Pancreas (tissue), 10 donors: ENCODE data around the gene BORCS6. TPM values are rescaled to one million over a fixed set of nuclear protein-coding genes. Genes with fewer than 3 reads are reported as not detected.

ENCODE experiments used
- ATAC-seq, 4 donors: fragments of 200-7000 bp; cut with Tn5 transposase; one replicate each; pipeline versions ENCODE4 v1.8.0 to v1.9.1; 2020; ENCODE audit warnings: mild to moderate bottlenecking in 4 of 4, moderate library complexity in 4 of 4
- DNase-seq, 6 donors: peaks; one replicate each; pipeline ENCODE4 v3.0.0-alpha.2; 2020
- FAIRE-seq: peaks from 2 replicates; lab custom pipeline; 2012; peaks lifted over from hg19 to GRCh38; lab: Jason Lieb, UNC
- H3K27ac ChIP-seq, 4 donors: fragments of 200-600 bp; sonication (generic); 1 replicate in 3 of 4; 2 replicates in 1 of 4; pipeline versions ENCODE4 v1.5.0 to v1.8.0; 2020
- H3K27me3 ChIP-seq, 4 donors: fragments of 200-600 bp; one replicate each; pipeline ENCODE4 v1.8.0; 2021
- H3K36me3 ChIP-seq, 3 donors: fragments of 200-600 bp; sonication (generic) in 1 of 3; one replicate each; pipeline versions ENCODE4 v1.5.0 to v1.8.0; 2020 to 2021
- H3K4me1 ChIP-seq, 3 donors: fragments of 200-600 bp; one replicate each; pipeline ENCODE4 v1.8.0; 2021
- H3K4me3 ChIP-seq, 4 donors: fragments of 200-600 bp; sonication (generic) in 2 of 4; one replicate each; pipeline versions ENCODE4 v1.5.0 to v1.8.0; 2020 to 2021
- H3K9me3 ChIP-seq, 4 donors: fragments of 200-600 bp; one replicate each; pipeline ENCODE4 v1.8.0; 2021
- WGBS, 2 donors: extraction: QIAGEN DNeasy Blood & Tissue Kit; methylation state at CpG; one replicate each; pipeline ENCODE4 v1.1.7; 2013; 5-methylcytosine and 5-hydroxymethylcytosine counted together
- intact Hi-C, 3 donors: fragments of 100-400 bp; cut with DNase I; formaldehyde crosslinking; loops; one replicate each; pipeline versions ENCODE4 v1.11.1 to v1.14.2; 2022
- polyA plus RNA-seq, 2 donors: library from polyadenylated mRNA; stranded (reverse); fragments of 200-250 nt; gene quantifications; one replicate each; pipeline ENCODE4 v1.2.3, GENCODE V29; 2013
- total RNA-seq, 6 donors: library from RNA; stranded (reverse); fragmentation: NEBNext Ultra II Directional in 4 of 6; extraction: Animal tissue kit (Norgen Biotek cat#: 25700) in 4 of 6; gene quantifications; one replicate each; pipeline versions ENCODE4 v1.2.1 to v1.2.4, GENCODE V29; 2021 to 2023
- TF ChIP-seq, protein P1 (sequence below), 4 donors: fragments of 200-600 bp; sonication (generic) in 3 of 4; IDR thresholded peaks; one replicate each; pipeline versions ENCODE4 v1.5.0 to v1.8.0; 2021; ENCODE audit warnings: antibody characterized with exemption in 4 of 4
- donor health status: healthy with polysubstance abuse.
- donor health status: DM: no; HTN: no; CAD: no; lungs with moderate emphysema.
- donor health status: DM: no; HTN: no; CAD: no.
- donor health status: control.
- donor health status: control.
- donor health status: Bipolar disorder and iron deficiency.
- donor health status: DM: yes; HTN: yes; CAD: no.
- donor health status: DM: no; HTN: no; CAD: no.
- donor health status: DM: no; HTN: no; CAD: no.
- donor health status: DM: yes; HTN: yes; CAD: no.

The BORCS6 gene
- total and polyA plus RNA-seq, 8 donors, result 4.5 to 10.4 (median 6.6) TPM

DNA sequence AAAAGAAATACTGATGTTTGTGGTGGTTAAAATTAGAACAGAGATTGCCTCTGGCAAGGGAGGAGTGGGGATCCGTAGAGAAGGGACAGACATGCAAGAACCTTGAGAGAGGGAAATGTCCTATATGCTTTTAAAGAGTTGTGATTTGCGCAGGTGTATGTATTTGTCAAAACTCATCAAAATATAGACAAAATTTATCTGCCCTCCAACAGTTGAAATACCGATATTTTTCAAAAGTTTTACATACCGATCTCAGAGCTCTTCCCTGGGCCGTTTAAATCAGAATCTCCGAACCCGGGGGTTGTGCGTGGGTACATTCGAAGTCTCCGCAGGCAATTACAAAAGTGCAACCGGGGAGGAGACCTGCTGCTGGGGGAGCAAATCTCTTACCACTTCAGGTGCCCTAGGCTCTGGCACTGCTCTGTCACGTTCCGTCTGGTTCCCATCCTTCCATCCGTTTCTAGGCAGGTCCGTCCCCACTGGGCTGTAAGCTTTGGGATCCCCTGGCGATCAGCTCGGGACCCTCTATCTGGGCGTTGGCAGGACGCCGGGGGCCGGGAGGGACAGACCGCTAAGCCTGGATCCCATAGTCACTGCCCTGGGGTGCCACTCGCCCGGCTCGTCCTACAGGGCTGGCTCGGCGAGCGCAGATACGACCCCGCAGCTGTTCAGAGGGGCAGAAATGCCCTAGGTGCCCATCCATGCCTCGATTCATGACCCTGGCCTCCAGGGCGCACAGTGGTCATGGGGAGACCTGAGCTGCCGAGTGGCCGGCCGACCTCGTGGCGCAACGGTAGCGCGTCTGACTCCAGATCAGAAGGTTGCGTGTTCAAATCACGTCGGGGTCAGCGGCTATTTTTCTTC lies 4.2 kb downstream of the BORCS6 start:
- Histone ChIP-seq H3K27ac (peak overlapping the region; percentile 54 to 98 (median 81)), H3K9me3 (no peaks in the 10 kb centered on the region), H3K27me3 (no peaks in the 10 kb centered on the region), H3K4me3 (peak overlapping the region; percentile 32 to 60 (median 54)), H3K4me1 (peaks cover 0 to 14% (median 13%) of the 10 kb centered on the region in 3 donors), H3K36me3 (no peaks in the 10 kb centered on the region)
- FAIRE-seq (no peak), ATAC-seq (peak; percentile 44 to 65 (median 48)), DNase-seq (peak; percentile 78 to 100 (median 96))
- intact Hi-C loops, result loop anchor here in 2 of 3 donors (2.0 to 10.0 kb wide), 4 partner anchors 36 to 67 kb away; partner anchors contain the start of genes ALOXE3 (in 1 of the 2) and HES7 (in 1 of the 2)
- 0% methylated on average over 44 of the region's 44 CpGs for WGBS, 2 donors
- TF ChIP-seq, protein P1, sequence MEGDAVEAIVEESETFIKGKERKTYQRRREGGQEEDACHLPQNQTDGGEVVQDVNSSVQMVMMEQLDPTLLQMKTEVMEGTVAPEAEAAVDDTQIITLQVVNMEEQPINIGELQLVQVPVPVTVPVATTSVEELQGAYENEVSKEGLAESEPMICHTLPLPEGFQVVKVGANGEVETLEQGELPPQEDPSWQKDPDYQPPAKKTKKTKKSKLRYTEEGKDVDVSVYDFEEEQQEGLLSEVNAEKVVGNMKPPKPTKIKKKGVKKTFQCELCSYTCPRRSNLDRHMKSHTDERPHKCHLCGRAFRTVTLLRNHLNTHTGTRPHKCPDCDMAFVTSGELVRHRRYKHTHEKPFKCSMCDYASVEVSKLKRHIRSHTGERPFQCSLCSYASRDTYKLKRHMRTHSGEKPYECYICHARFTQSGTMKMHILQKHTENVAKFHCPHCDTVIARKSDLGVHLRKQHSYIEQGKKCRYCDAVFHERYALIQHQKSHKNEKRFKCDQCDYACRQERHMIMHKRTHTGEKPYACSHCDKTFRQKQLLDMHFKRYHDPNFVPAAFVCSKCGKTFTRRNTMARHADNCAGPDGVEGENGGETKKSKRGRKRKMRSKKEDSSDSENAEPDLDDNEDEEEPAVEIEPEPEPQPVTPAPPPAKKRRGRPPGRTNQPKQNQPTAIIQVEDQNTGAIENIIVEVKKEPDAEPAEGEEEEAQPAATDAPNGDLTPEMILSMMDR (IDR thresholded peaks at IDR 0.05), result no peak

DNA sequence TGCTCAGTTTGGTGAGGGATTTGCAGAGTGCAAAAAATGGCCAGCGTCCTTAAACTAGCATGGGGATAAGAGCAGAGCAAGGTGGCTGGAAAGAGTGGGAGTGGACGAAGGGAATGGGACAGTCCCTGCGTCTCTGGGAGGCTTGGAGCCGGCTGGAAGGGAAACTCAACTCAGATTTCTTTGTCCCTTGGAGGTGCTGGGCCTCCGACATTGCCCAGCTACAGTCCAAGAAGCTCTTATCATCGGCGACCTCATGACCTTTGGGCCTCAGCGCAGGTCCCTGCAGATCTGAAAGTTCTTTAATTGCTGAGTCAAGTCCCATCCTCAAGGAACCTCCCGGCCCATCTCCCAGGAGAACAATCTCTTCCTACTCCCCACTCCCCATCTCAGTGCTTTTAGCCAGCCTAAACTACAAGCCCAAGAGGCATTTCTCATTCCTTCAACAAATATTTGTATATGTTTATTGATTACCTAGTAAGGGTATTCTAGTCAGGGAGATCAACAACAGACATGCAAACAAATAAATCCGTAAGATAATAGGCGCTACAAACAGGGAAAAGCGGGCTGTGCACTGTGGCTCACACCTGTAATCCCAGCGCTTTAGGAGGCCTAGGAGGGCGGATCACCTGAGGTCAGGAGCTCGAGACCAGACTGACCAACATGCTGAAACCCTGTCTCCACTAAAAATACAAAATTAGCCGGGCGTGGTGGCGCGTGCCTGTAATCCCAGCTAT lies 12.8 kb downstream of the BORCS6 start:
- ATAC-seq (no peak), FAIRE-seq (no peak), DNase-seq (peak in 2 of 6 donors; percentile 15 to 32)
- Histone ChIP-seq H3K4me1 (peaks cover 7 to 20% (median 7%) of the 10 kb centered on the region in 3 donors), H3K27ac (peak overlapping the region in 2 of 4 donors; percentile 46 to 63), H3K9me3 (no peaks in the 10 kb centered on the region), H3K27me3 (no peaks in the 10 kb centered on the region), H3K4me3 (peak overlapping the region in 2 of 4 donors; percentile 42 to 58), H3K36me3 (no peaks in the 10 kb centered on the region)
- 72% methylated on average over 19 of the region's 19 CpGs for WGBS, 2 donors
- intact Hi-C loops, result no loop called here
- TF ChIP-seq, protein P1 (IDR thresholded peaks at IDR 0.05), result no peak

DNA sequence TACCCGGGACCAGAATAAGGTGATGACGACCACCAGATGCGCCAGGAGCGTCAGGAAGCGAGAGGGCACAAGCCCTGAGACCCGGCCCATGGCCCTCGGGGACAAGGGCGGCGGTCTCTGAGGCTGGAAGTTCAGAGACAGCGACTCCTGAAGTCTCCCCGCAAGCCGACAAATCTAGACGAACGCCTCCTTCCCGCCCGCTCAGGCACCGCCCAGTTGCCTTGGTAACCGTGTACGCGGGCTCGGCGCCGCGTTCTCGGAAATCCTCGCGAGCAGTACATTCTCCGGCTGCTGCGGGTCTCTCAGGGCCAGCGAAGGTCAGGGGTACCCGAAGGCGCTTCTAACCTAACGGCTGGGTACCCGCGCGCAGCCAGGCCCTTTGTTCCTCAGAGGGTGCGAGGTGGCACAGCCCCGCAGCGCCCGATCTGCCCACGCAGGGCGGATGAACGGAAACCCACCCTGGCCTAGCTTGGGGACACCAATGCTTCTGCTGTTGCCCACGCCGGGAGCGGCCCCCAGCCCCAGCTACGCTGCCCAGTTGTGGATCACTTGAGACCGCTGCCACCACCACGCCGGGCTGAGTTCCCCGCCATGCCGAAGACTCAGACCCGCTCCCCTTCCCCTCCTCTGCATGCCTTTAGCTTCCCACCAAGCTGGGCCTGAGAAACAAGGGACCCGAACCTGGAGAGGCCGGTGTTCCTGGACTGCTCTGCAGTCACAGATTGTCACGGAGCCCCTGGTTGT lies 13.6 kb downstream of the BORCS6 start, which contains the start of gene TMEM107:
TSS of gene TMEM107 (minus strand) at position 184 of the 744 bp plus-strand sequence. CDS start at position 90, 94 bp downstream.
- TF ChIP-seq, protein P1 (IDR thresholded peaks at IDR 0.05), result no peak
- H3K4me1 ChIP-seq, result peaks cover 7 to 20% (median 7%) of the 10 kb centered on the region in 3 donors
- H3K27me3 ChIP-seq, result no peaks in the 10 kb centered on the region
- no peak for FAIRE-seq
- no peaks in the 10 kb centered on the region for H3K36me3 ChIP-seq
- peak within 1 kb of the TSS; percentile 33 to 69 (median 54) for H3K27ac ChIP-seq
- WGBS, 2 donors, result 2 to 3% methylated on average over 56 of the region's 56 CpGs
- peak; percentile 83 to 95 (median 86) for DNase-seq
- no peaks in the 10 kb centered on the region for H3K9me3 ChIP-seq
- ATAC-seq, result peak; percentile 69 to 83 (median 80)
- intact Hi-C loops, result no loop called here
- H3K4me3 ChIP-seq, result peak within 1 kb of the TSS; percentile 23 to 58 (median 34)

DNA sequence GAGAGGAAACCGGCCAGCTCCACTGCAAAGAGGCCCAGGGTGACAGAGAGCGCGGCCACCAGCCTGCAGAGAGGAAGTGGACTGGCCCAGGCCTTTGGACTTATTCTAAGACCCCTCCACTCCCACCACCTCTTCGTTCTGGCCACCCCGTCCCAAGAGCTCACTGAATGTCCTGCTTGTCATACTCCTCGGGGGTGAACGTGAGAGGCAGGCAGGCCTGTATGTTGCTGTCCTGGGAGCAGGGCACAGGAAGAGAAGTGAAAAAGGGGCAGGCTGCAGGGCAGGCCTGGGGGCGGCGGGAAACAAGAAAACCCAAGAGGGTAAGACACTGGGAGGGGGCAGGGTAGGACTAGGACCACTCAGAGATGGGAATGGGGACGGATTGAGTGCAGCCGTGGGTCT lies 14.2 kb downstream of the BORCS6 start:
- ATAC-seq (peak in 3 of 4 donors; percentile 1 to 12 (median 4)), DNase-seq (peak in 3 of 6 donors; percentile 38 to 62 (median 52)), FAIRE-seq (no peak)
- Histone ChIP-seq H3K27ac (peak overlapping the region; percentile 33 to 69 (median 54)), H3K4me3 (peak overlapping the region; percentile 23 to 58 (median 34)), H3K4me1 (peaks cover 7 to 20% (median 7%) of the 10 kb centered on the region in 3 donors), H3K27me3 (no peaks in the 10 kb centered on the region), H3K9me3 (no peaks in the 10 kb centered on the region), H3K36me3 (no peaks in the 10 kb centered on the region)
- intact Hi-C loops, result no loop called here
- TF ChIP-seq, protein P1 (IDR thresholded peaks at IDR 0.05), result no peak
- 16 to 17% methylated on average over 11 of the region's 11 CpGs for WGBS, 2 donors
